ENCODE data around the gene ACTR3C. TPM values are rescaled to one million over a fixed set of nuclear protein-coding genes. Genes with fewer than 3 reads are reported as not detected.

Gene ACTR3C
- total RNA-seq, 1 experiment from 2014 or later, result 26.0 TPM

DNA sequence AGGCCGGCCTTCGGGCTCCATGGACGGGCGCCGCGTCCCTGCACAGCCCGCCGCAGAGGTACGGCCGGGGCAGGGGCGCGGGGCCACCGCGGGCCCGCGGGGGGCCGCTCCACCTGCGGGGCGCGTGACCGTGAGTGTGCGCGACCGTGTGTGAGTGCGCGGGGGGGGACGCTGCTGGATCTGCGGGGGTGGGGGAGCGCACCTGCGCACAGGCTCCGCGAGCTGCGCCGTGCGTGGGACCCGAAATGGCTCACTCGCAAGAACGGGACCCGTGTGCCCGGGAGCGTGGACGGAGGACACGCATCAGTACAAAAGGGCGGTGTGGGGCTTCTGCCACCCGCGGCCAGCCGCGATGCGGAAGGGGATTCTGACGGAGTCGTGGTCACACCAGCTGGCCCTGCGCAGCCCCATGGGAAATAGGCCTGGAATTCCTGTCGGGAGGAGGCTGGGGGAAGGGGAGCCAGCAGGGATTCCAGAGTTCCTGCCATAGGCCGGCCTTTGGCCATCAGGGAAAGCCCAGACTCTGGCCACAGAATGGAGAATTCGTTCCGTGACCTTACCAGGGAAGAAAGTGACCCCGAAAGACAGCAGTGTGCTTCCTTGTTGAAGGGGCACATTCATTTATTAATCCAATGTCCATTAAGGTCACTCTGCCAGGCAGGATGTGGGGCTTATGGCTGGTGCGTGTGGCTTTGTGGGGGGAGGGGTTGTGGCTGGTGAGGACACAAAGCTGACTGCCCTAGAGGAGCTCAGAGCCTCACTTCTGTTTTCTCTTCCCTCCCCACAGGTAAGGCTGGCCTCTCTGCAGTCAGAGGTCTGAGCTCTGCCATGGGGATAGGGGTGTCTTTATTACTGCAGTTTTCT is 45.8 kb upstream of the ACTR3C start:
- Mint-ChIP-seq H3K9me3 (ENCODE audit: low read depth, unreplicated experiment) (no peaks in the 10 kb centered on the region), H3K4me1 (ENCODE audit: low read depth, unreplicated experiment) (peaks cover 37% of the 10 kb centered on the region), H3K27me3 (ENCODE audit: unreplicated experiment) (no peaks in the 10 kb centered on the region), H3K27ac (ENCODE audit: unreplicated experiment) (peak overlapping the region; percentile 96), H3K4me3 (ENCODE audit: low read depth, unreplicated experiment) (peak overlapping the region; percentile 90), H3K36me3 (ENCODE audit: insufficient read depth, unreplicated experiment) (peaks cover 63% of the 10 kb centered on the region)
- intact Hi-C loops (cut with micrococcal nuclease; ENCODE audit: unreplicated experiment), result no loop called here
- TF ChIP-seq CTCF (IDR thresholded peaks at IDR 0.05; ENCODE audit: unreplicated experiment), result no peak
- BruUV-seq (replicated peaks), result no TSS peak
- CTCF ChIA-PET, result interaction anchor here (0.6 to 1.1 kb wide), 2 partner anchors 9 to 23 kb away, joined by 3 read pairs; no protein-coding TSS in a partner anchor
- DNase-seq, result peak; percentile 63

GRCh38 chr7:150368096-150368883 is 44.9 kb upstream of the ACTR3C start, which contains the start of gene REPIN1:
REPIN1 (plus strand) TSS chr7:150368822; CDS start chr7:150369712, 890 bp downstream.
- Mint-ChIP-seq H3K27ac (ENCODE audit: unreplicated experiment) (peak within 1 kb of the TSS; percentile 96), H3K27me3 (ENCODE audit: unreplicated experiment) (no peaks in the 10 kb centered on the region), H3K36me3 (ENCODE audit: insufficient read depth, unreplicated experiment) (peaks cover 55% of the 10 kb centered on the region), H3K4me1 (ENCODE audit: low read depth, unreplicated experiment) (peaks cover 29% of the 10 kb centered on the region), H3K9me3 (ENCODE audit: low read depth, unreplicated experiment) (no peaks in the 10 kb centered on the region), H3K4me3 (ENCODE audit: low read depth, unreplicated experiment) (peak within 1 kb of the TSS; percentile 90)
- BruUV-seq (replicated peaks), result TSS peak; percentile 62
- intact Hi-C loops (cut with micrococcal nuclease; ENCODE audit: unreplicated experiment), result no loop called here
- CTCF ChIA-PET, result interaction anchor here (0.6 to 1.1 kb wide), 2 partner anchors 10 to 23 kb away, joined by 3 read pairs; no protein-coding TSS in a partner anchor
- TF ChIP-seq CTCF (IDR thresholded peaks at IDR 0.05; ENCODE audit: unreplicated experiment), result no peak
- DNase-seq, result peak; percentile 94

GRCh38 chr7:150367677-150368095 is 44.3 kb upstream of the ACTR3C start:
- no TSS peak for BruUV-seq (replicated peaks)
- H3K27me3 Mint-ChIP-seq (ENCODE audit: unreplicated experiment), result no peaks in the 10 kb centered on the region
- peak overlapping the region; percentile 96 for H3K27ac Mint-ChIP-seq (ENCODE audit: unreplicated experiment)
- peaks cover 23% of the 10 kb centered on the region for H3K4me1 Mint-ChIP-seq (ENCODE audit: low read depth, unreplicated experiment)
- DNase-seq, result no peak
- CTCF ChIA-PET, result interaction anchor here (1.1 to 1.6 kb wide), 2 partner anchors 10 to 11 kb away, joined by 3 read pairs; no protein-coding TSS in a partner anchor
- intact Hi-C loops (cut with micrococcal nuclease; ENCODE audit: unreplicated experiment), result no loop called here
- no peaks in the 10 kb centered on the region for H3K9me3 Mint-ChIP-seq (ENCODE audit: low read depth, unreplicated experiment)
- TF ChIP-seq CTCF (IDR thresholded peaks at IDR 0.05; ENCODE audit: unreplicated experiment), result no peak
- peaks cover 49% of the 10 kb centered on the region for H3K36me3 Mint-ChIP-seq (ENCODE audit: insufficient read depth, unreplicated experiment)
- peak overlapping the region; percentile 90 for H3K4me3 Mint-ChIP-seq (ENCODE audit: low read depth, unreplicated experiment)

GRCh38 chr7:150365673-150366398 is 42.5 kb upstream of the ACTR3C start:
- no peak for DNase-seq
- no peaks in the 10 kb centered on the region for H3K27me3 Mint-ChIP-seq (ENCODE audit: unreplicated experiment)
- no peaks in the 10 kb centered on the region for H3K9me3 Mint-ChIP-seq (ENCODE audit: low read depth, unreplicated experiment)
- TF ChIP-seq CTCF (IDR thresholded peaks at IDR 0.05; ENCODE audit: unreplicated experiment), result no peak
- H3K36me3 Mint-ChIP-seq (ENCODE audit: insufficient read depth, unreplicated experiment), result peaks cover 37% of the 10 kb centered on the region
- H3K4me1 Mint-ChIP-seq (ENCODE audit: low read depth, unreplicated experiment), result peaks cover 18% of the 10 kb centered on the region
- no peak overlapping the region for H3K4me3 Mint-ChIP-seq (ENCODE audit: low read depth, unreplicated experiment)
- no TSS peak for BruUV-seq (replicated peaks)
- CTCF ChIA-PET, result interaction anchor here (1.6 kb wide), 1 partner anchor 8 kb away, joined by 3 read pairs; no protein-coding TSS in a partner anchor
- H3K27ac Mint-ChIP-seq (ENCODE audit: unreplicated experiment), result peak overlapping the region; percentile 89
- intact Hi-C loops (cut with micrococcal nuclease; ENCODE audit: unreplicated experiment), result no loop called here

Data from Calu3 (cell line).